ENCODE measurements around the gene GRWD1. TPM values are rescaled to one million over a fixed set of nuclear protein-coding genes. Genes with fewer than 3 reads are reported as not detected.

GRWD1 gene
- total RNA-seq, 2 donors from 2014 or later: 36.6 to 39.2 TPM

- H3K27me3 Mint-ChIP-seq (ENCODE audit: insufficient read depth): peaks cover 31% of the 10 kb centered on the region
Observed at GRCh38 chr19:48492925-48493717, 47.3 kb downstream of the GRWD1 start.

GRCh38 chr19:48493718-48494401, 48.1 kb downstream of the GRWD1 start:
- Histone ChIP-seq H3K36me3 (ENCODE audit: control insufficient read depth, insufficient read depth, low read length) (no peaks in the 10 kb centered on the region), H3K27me3 (ENCODE audit: control insufficient read depth, insufficient read depth, low read length, poor library complexity, severe bottlenecking) (peaks cover 11% of the 10 kb centered on the region), H3K27ac (ENCODE audit: low read depth, low read length) (no peak overlapping the region), H3K9me3 (ENCODE audit: control insufficient read depth, low read length) (no peaks in the 10 kb centered on the region), H3K9ac (ENCODE audit: extremely low read depth, low read length, poor library complexity, severe bottlenecking) (peak overlapping the region; percentile 47), H3K4me1 (ENCODE audit: control insufficient read depth, insufficient read depth, low read length) (no peaks in the 10 kb centered on the region), H3K4me3 (ENCODE audit: low read length) (peak overlapping the region; percentile 77)
- no peaks in the 10 kb centered on the region for H3K9me3 Mint-ChIP-seq
- WGBS, 2 experiments (ENCODE audit: insufficient coverage in 1 of 2, insufficient read length in 1 of 2): 8 to 9% methylated on average over 20 to 70 of the region's 70 CpGs
- DNase-seq: peak; percentile 59
- peak overlapping the region; percentile 65 for H3K4me3 Mint-ChIP-seq
- H3K27ac Mint-ChIP-seq: peak overlapping the region; percentile 44
- peaks cover 25% of the 10 kb centered on the region for H3K27me3 Mint-ChIP-seq (ENCODE audit: insufficient read depth)
- TF ChIP-seq CTCF (conservative IDR thresholded peaks at IDR 0.05): no peak
- peaks cover 9% of the 10 kb centered on the region for H3K4me1 Mint-ChIP-seq
- H3K36me3 Mint-ChIP-seq (ENCODE audit: low read depth): peaks cover 6% of the 10 kb centered on the region

More at GRCh38 chr19:48492925-48493717, 47.3 kb downstream of the GRWD1 start:
- Histone ChIP-seq H3K4me1 (ENCODE audit: control insufficient read depth, insufficient read depth, low read length) (no peaks in the 10 kb centered on the region), H3K27me3 (ENCODE audit: control insufficient read depth, insufficient read depth, low read length, poor library complexity, severe bottlenecking) (peaks cover 11% of the 10 kb centered on the region), H3K36me3 (ENCODE audit: control insufficient read depth, insufficient read depth, low read length) (no peaks in the 10 kb centered on the region), H3K9me3 (ENCODE audit: control insufficient read depth, low read length) (no peaks in the 10 kb centered on the region), H3K9ac (ENCODE audit: extremely low read depth, low read length, poor library complexity, severe bottlenecking) (no peak overlapping the region), H3K27ac (ENCODE audit: low read depth, low read length) (peak overlapping the region; percentile 44), H3K4me3 (ENCODE audit: low read length) (peak overlapping the region; percentile 58)
- 0 to 4% methylated on average over 7 to 44 of the region's 47 CpGs for WGBS, 2 experiments (ENCODE audit: insufficient coverage in 1 of 2, insufficient read length in 1 of 2)
- DNase-seq: peak; percentile 99
- Mint-ChIP-seq H3K36me3 (ENCODE audit: low read depth) (peaks cover 10% of the 10 kb centered on the region), H3K9me3 (no peaks in the 10 kb centered on the region), H3K27ac (peak overlapping the region; percentile 94), H3K4me3 (peak overlapping the region; percentile 65), H3K4me1 (peaks cover 9% of the 10 kb centered on the region)
- TF ChIP-seq CTCF (conservative IDR thresholded peaks at IDR 0.05): no peak

DNA sequence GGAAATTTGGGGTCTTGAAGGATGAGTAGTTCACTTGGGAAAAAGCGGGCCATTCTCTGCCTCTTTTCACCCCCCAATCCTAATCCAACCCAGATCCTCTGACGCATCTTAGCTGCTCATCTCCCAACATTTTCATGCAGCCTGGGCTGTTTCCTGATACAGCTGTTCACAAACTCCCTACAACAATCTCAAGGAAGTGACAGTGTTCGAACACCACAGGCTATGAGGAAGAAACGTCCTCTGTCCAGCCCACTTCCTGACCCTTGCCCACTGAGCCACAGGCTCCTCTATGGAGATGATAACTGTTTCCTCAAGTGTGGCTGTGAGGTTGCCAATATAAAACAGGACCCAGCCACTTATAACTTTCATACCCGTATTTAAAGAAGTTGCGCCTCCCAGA, 49.6 kb downstream of the GRWD1 start:
- 90 to 92% methylated on average over 5 to 6 of the region's 6 CpGs for WGBS, 2 experiments (ENCODE audit: insufficient coverage in 1 of 2, insufficient read length in 1 of 2)
- Mint-ChIP-seq H3K27ac (no peak overlapping the region), H3K9me3 (no peaks in the 10 kb centered on the region), H3K4me1 (peaks cover 9% of the 10 kb centered on the region), H3K36me3 (ENCODE audit: low read depth) (peaks cover 6% of the 10 kb centered on the region), H3K4me3 (peak overlapping the region; percentile 65), H3K27me3 (ENCODE audit: insufficient read depth) (peaks cover 19% of the 10 kb centered on the region)
- Histone ChIP-seq H3K4me3 (ENCODE audit: low read length) (no peak overlapping the region), H3K36me3 (ENCODE audit: control insufficient read depth, insufficient read depth, low read length) (no peaks in the 10 kb centered on the region), H3K9me3 (ENCODE audit: control insufficient read depth, low read length) (no peaks in the 10 kb centered on the region), H3K27me3 (ENCODE audit: control insufficient read depth, insufficient read depth, low read length, poor library complexity, severe bottlenecking) (peaks cover 5% of the 10 kb centered on the region), H3K4me1 (ENCODE audit: control insufficient read depth, insufficient read depth, low read length) (no peaks in the 10 kb centered on the region), H3K27ac (ENCODE audit: low read depth, low read length) (no peak overlapping the region), H3K9ac (ENCODE audit: extremely low read depth, low read length, poor library complexity, severe bottlenecking) (no peak overlapping the region)
- no peak for TF ChIP-seq CTCF (conservative IDR thresholded peaks at IDR 0.05)
- no peak for DNase-seq
